ENCODE measurements around the gene ANKS3. TPM values are rescaled to one million over a fixed set of nuclear protein-coding genes. Genes with fewer than 3 reads are reported as not detected.

ANKS3 gene
- total RNA-seq, 1 donor from 2014 or later, result 16.6 TPM

DNA sequence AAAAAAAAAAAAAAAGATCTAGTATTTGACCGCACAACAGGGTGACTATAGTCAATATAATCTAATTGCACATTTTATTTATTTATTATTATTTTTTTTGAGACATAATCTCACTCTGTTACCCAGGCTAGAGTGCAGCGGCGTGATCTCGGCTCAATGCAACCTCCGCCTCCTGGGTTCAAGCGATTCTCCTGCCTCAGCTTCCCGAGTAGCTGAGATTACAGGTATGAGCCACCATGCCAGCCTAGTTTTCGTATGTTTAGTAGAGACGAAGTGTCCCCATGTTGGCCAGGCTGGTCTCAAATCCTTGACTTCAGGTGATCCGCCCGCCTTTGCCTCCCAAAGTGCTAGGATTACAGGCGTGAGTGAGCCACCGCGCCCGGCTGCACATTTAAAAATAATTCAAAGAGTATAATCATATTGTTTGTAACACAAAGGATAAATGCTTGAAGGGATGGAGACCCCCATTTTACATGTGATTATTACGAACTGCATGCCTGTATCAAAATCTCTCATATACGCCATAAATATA is 794 bp downstream of the ANKS3 start:
- no peak for DNase-seq (ENCODE audit: extremely low read depth, low read depth, low spot score)

DNA sequence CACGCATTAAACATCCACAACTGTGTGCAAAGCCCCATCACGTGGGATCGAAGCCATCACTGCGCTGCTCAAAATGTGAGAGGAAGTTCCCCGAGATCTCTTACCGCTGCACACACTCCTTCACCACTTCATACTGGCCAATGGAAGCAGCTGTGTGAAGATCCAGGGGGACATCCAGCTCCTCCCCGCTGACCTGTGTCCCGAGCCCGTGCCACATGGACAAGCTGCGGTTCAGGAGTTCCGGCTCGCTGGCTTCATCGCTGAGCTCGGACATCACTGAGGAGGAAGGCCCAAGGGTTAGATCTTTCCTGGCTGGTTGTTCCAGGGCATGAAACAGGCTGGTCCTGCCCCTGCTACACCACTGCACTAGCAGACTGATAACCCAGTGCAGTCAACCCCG is 4.2 kb downstream of the ANKS3 start:
- no peak for DNase-seq (ENCODE audit: extremely low read depth, low read depth, low spot score)

DNA sequence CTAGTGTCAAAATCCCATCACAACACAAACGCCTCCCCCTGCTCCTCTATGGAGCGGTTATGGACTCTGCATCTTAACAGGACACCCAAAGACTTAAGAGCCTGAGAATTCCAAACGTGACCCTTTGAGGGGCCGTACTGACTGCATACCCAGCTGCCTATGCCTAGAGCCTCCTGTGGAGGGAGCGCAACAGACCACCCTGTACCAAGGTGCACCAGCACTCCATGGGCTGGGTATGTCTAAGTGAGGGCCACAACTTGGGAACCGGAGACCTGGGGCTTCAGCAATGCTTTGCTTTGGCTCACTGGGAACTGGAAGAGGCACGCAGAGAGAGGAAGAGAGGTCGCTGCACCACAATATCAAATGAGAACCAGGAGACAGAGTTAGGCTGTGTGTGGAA is 5.4 kb downstream of the ANKS3 start:
- DNase-seq (ENCODE audit: extremely low read depth, low read depth, low spot score), result no peak

DNA sequence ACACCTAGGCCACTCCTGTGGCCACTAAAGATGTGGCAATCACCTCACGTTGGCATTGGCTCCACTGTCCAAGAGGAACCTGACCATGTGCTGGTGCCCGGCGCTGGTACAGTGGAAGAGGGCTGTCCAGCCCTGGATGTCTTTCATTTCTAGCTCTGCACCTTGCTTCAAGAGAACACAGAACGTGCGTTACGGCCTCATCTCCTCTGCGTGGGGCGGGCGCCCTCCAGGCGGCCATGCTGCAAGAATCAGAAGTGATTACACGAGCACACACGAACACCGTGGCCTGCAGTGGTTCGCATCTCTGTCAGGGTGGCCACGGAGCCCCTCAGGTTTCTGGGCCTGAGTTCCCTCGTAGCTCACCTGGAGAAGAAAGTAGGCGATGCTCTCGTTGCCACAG is 7.5 kb downstream of the ANKS3 start:
- DNase-seq (ENCODE audit: extremely low read depth, low read depth, low spot score), result no peak

DNA sequence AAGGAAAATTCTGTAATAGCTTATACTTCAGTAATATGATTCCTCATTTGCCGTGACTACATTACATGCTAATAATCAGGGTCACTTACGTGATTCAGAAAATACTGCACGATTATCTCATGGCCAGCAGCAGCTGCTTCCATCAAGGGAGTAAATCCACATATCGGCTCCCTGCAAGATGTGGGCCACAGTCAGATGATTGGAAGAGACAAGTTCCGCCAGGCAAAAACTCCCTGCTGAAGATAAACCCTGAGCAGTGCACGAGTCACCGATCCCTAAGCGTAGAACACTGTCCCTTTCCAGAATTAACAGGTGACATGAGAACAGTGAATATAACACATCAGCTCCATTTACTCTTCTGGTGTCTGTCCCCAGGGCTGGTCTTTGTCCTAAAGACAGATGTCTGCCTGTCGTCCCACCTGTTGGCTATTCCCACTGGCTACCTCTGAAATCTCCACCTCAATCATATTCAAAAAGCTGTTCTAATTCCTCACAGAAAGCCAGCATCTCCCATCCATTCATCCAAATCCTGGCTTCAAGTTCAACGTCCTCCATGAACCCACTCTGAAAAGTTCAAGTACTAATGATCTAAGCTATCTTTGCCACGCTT is 9.3 kb downstream of the ANKS3 start:
- DNase-seq (ENCODE audit: extremely low read depth, low read depth, low spot score), result no peak

DNA sequence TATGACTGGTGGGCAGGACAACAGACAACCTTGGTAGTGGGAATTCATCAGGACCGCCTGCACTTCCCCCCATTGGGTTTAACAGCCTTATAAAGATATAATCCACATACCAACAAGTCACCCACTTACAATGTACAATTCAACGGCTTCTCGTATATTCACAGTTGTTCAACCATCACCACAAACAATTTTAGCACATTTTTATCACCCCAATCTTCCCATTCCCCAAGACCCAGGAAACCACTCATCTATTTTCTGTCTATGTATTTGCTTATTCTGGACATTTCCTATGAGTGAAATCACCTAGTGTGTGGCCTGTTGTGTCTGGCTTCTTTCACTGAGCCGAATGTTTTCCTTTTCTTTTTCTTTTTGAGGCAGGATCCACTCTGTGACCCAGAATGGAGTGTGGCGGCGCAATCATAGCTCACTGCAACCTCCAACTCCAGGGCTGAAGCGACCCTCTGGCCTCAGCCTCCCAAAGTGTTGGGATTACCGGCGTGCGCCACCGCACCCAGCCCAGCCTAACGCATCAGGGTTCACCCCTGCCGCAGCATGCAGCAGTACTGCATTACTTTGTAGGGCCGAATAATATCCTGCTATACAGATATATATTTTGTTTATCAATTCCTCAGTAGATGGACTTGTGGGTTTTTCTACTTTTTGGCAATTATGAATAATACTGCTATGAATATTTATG is 10.9 kb downstream of the ANKS3 start:
- no peak for DNase-seq (ENCODE audit: extremely low read depth, low read depth, low spot score)

DNA sequence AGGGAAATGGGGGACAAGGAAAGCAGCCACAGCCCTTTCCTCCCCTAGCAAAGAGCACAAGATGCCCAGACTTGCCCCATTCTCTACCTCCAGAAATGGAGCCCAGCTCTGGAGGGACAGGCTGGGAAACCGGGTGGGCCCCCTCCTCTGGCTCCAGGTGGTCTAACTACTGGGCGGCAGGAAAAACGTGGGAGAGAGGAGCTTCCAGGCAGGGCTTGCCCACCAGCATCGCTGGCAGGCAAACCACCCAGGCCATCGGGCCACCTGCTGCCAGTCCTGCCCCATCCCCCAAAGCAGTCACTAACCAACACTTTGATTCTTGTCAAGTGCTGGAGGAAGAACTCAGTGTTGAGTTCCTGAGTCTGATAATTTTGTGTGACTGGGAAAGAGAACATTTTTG is 15.6 kb downstream of the ANKS3 start:
- no peak for DNase-seq (ENCODE audit: extremely low read depth, low read depth, low spot score)

DNA sequence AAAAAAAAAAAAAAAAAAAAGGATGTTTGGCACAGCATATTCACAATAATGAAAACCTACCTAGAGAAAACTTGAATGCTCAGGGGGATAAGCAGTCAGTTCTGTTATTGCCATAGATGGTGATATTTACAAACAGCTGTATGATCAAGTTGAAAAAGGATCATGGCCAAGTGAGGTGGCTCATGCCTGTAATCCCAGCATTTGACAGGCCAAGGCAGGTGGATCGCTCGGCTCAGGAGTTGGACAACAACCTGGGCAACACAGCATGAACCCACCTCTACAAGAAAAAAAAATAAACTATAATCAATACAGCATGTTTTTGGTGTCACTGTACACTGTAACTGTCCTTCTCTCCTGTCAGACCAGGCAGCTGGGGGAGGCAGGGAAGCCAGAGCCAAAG is 19.1 kb downstream of the ANKS3 start:
- no peak for DNase-seq (ENCODE audit: extremely low read depth, low read depth, low spot score)

DNA sequence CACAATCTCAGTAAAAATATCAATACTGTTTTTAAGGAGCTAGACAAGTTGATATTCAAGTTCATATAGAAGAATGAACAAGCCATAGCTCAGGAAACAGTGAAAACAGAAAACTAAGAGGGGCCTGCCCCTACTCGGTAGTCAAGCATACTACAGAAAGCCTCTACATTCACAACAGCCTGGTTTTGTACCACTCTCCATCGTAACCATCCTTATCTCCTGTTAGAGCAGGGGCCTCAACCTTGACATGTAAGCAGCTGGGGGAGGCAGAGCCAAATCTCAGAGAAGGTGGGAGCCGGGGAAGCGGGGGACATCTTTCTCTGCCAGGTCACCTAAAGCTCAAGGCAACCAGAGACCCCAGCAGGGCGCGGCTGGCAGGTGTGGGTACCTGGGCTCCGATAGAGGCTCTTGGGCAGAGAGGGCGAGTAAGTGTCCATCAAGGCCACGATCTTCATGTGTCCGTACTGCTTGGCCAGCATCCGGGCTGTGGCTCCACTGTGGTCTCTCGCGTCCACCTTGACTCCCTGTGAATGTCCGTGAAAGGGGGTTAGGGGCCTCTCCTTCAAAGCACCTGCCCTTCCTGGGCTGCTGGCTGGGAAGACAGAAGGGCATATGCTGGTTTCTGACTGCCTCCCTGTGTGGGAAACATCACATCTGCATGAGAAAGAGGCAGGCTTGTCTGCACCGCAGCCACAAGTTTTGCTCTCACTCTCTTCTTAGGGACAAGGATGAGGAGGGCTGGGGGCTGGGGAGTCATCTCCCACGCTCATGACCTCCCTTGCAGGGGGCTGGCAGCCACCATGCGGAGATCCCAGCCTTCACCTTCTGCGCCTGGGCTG is 20.2 kb downstream of the ANKS3 start:
- DNase-seq (ENCODE audit: extremely low read depth, low read depth, low spot score), result no peak

DNA sequence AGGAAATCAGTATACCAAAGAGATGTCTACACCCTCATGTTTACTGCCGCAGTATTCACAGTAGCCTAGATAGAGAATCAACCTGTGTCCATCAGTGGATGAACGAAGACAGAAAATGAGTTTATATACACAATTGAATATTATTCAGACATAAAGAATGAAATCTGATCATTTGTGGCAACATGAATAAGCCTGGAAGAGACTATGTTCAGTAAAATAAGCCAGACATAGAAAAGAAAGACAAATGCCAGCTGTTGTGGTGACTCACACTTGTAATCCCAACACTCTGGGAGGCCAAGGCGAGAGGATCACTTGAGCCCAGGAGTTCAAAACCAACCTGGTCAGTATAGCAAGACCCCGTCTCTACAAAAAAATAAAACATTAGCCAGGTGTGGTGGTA is 24.6 kb downstream of the ANKS3 start:
- DNase-seq (ENCODE audit: extremely low read depth, low read depth, low spot score), result no peak

DNA sequence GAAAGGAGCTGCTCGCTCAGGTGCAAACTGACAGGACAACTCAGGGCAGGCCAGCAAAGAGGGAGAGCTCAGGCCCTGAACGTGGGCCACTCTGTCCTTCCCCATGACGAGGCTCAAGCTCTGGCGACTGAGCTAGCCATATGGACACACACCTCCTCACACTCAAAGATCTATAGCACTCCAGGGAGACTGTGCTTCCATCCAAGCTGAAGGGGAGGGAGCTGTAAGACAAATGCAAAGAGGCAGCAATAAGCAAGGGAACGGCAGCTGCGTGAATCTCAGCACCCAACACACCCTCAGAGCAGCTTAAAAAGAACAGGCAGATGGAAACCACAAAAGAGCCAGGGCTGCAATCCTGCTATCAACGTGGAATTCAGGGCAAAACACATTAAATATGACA is 27.2 kb downstream of the ANKS3 start:
- DNase-seq (ENCODE audit: extremely low read depth, low read depth, low spot score), result no peak

DNA sequence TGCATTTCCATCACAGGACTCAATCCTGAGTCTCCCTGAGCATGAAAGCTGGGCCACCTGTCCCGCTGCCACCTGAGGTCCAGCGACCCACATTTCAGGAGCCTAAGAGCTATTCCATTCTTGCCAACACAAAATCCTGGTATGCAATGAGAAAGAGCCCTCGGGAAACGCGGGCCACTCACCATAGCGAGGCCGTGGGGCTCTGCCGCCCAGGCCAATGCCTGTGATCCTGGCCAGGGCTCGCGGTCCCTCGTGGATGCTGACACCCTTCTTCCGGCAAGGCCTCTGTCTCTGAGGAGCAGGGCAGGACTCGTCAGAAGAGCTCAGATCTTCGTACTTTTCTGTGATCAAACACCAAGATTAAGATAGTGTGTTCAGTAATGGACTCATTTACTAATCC is 29.2 kb downstream of the ANKS3 start:
- DNase-seq (ENCODE audit: extremely low read depth, low read depth, low spot score), result no peak

DNA sequence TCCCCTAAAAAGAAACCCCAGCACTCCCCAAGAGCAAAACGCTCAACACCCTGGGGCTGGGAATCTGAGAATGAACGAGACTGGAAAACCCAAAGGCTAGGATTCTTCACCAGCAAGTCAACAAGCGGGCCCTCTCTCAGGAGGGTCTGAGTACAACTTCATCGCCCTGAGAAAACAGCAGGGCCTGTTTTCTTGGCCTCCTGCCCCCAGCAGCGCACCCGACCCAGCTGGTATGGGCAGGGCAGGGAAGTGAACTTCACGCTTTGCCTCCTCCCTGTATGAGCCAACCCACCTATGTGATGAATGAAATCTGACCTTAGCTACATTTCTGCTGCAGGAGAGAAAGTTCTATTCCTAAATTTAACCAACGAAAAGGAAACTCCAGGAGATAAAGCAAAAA is 29.6 kb downstream of the ANKS3 start:
- DNase-seq (ENCODE audit: extremely low read depth, low read depth, low spot score), result no peak

DNA sequence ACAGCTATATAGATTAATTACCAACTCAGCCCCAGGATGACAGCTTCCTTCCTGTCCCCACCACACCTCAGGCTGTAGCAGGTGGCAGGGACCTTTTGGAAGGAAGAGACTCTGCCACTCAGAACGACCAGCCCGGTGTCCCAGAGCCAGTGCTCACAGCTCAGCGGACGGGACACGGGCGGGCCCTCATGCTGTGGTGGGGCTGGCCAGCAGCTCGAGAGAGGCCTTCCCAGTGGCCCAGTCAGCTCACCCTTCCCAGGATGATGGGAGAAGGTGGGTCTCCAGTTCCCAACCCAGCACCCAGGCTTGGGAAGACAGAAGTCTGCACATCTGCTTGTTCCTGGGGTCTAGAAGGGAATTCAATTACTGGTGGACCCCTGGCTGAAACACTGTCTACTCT is 30.2 kb downstream of the ANKS3 start:
- no peak for DNase-seq (ENCODE audit: extremely low read depth, low read depth, low spot score)

DNA sequence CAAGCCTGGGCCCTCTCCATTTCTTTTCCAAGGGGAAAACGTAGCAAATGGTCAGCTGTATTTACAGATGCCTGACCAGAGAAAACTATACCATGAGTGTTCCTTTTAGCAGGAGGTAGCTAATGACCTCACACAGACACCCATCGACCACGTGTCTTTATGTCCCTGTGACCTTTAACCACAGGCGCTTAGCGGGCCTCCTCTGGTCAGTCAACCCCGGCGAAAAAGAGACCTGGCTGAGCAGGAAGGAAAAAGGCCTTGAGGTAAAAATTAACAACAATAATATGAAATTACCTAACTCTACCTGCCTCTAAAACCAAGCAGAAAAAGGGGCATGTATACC is 31.6 kb downstream of the ANKS3 start:
- DNase-seq (ENCODE audit: extremely low read depth, low read depth, low spot score), result no peak

DNA sequence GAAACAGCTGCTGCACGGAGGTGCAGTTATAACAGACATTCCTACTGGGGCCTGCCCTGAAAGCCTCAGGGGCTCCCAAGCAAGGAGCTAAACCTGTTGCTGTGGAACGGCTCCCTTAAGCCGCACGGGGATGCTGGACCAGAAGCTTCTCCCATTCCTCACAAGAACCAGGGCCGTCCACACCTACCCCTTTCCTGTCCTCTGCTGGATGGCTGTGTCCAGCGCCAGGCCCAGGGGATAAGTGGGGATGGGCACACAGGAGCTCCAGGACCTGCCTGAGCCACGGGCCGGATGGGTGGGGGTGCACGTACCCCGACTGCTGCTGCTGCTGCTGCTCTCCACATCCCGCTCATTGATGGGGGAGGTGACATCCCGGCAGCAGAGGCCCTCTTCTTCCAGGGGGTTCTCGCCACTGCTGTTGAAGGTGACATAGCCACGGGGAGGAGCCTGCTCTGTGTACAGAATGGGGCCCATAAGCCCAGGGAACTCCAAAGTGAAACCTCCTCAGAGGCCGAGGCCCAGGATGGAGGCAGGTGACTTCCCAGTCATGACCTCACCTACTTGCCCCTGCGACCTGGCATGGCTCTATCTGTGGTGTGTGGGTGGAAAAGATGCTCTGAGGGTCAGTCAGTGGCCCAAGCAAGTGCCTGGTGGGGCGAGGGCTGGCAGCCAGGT is 32.1 kb downstream of the ANKS3 start:
- no peak for DNase-seq (ENCODE audit: extremely low read depth, low read depth, low spot score)

DNA sequence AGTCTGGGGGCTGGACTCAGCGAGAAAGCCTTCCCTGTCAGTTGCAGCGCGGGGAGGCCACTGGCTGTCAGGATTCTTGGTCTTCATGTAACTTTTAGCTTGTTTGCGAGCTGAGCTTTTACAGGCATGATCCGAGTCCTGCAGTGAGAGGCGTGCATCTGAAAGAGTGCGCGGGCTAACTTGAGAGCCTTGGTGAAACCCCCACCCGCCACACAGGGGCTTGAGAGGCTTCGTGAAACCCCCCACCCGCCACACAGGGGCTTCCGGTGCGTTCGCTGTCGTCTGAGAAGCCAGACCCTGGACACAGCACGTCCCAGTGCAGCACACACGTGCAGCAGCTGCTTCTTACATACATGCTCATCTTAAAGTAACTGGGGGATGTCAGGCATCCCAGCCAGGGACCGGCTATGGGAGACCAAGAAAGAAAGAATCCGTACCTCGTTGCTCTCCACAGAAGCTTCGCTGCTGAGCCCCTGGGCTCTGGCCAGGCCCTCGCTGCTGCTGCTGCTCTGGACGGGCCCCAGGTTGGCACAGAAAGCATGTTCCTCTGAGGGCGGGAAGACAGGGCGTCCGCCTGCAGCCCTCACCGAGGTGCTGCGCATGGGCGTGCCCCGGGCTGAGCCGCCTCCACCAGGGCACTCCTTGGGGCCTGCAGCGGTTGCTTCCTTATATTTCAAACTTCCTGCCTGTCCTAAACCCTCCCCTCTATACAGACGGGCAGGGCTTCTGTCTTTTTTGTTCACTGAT is 32.9 kb downstream of the ANKS3 start:
- no peak for DNase-seq (ENCODE audit: extremely low read depth, low read depth, low spot score)

DNA sequence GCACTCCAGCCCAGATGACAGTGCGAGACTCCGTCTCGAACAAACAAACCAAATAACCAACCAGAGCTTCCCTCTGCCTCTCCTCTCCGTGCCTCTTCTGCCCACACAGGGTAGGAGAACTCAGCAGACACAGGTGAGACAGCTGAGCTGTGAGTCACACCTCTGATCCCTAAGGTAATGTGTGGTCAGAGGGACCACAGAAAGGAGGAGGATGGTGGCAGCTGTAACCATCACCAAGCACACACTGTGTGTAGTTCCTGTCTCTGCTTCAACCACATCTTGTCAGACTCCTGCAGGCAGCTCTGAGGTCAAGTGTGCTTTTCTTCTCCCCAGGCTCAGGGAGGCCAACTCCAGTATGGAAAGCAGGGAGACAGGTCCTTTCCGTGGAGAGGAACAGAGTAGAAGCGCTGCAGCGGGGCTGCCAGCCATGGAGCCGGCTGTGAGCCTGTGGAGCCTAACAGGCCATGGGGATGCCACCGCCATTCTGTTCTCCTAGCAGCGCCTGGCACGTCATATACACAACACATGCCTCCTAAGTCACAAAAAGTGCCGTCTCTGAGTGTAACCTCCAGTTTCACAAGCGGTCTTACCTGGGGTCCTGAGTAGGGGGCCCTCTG is 33.6 kb downstream of the ANKS3 start:
- no peak for DNase-seq (ENCODE audit: extremely low read depth, low read depth, low spot score)

DNA sequence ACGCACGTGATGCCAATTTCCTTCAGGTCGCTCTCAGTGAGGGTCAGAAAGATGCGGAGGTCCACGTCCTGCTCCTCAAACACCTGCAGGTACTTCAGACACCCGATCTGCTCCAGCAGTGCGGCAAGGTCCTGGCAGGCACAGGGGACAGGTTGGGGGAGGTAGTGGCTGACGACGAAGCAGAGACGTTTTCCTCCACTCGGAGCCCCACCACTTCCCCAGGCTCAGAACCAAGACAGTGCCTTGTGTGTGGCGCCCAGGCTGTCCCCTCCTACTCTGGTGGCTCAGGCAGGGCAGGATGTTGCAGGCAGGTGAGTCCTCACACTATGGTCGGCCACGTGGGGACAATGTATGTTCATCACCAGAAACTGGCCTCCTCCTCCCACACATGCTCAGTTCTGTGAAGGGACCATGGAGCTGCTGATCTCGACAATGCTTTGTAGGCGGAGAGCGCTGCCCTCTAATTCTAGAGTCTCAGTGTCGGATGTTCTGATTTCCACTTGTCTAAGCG is 35.0 kb downstream of the ANKS3 start:
- no peak for DNase-seq (ENCODE audit: extremely low read depth, low read depth, low spot score)

All from glomerular endothelial cell (primary cell).